ENCODE measurements around the gene SAP30BP.

DNA sequence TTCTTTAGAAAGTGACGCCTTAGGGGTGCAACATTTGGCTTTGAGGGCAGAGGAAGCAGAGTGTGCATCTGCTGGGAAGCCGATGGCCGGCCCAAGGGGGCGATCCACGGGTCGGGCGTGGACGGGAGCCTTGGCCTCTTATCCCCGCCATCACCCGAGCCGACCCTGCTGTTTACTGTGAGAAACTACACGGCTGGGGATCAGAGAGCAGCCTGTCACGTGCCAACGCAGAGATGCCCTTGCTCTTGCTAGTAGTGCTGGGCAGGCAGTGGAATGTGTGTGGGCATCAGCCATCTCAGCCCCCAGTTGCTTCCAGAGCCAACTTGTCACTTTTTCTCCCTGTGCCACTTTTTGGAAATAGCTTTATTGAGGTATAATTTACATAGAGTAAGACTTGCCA is 27.4 kb downstream of the SAP30BP start:
- TF ChIP-seq, protein P1, sequence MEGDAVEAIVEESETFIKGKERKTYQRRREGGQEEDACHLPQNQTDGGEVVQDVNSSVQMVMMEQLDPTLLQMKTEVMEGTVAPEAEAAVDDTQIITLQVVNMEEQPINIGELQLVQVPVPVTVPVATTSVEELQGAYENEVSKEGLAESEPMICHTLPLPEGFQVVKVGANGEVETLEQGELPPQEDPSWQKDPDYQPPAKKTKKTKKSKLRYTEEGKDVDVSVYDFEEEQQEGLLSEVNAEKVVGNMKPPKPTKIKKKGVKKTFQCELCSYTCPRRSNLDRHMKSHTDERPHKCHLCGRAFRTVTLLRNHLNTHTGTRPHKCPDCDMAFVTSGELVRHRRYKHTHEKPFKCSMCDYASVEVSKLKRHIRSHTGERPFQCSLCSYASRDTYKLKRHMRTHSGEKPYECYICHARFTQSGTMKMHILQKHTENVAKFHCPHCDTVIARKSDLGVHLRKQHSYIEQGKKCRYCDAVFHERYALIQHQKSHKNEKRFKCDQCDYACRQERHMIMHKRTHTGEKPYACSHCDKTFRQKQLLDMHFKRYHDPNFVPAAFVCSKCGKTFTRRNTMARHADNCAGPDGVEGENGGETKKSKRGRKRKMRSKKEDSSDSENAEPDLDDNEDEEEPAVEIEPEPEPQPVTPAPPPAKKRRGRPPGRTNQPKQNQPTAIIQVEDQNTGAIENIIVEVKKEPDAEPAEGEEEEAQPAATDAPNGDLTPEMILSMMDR (IDR thresholded peaks at IDR 0.05; ENCODE audit: low read depth, low read length) = no peak
- TF ChIP-seq, protein P2, sequence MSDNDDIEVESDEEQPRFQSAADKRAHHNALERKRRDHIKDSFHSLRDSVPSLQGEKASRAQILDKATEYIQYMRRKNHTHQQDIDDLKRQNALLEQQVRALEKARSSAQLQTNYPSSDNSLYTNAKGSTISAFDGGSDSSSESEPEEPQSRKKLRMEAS (IDR thresholded peaks at IDR 0.05; ENCODE audit: low read depth, low read length) = no peak
- TF ChIP-seq POLR2A (IDR thresholded peaks at IDR 0.05; ENCODE audit: extremely low read depth, insufficient read length) (no peak), MYC (IDR thresholded peaks at IDR 0.05; ENCODE audit: low read depth, low read length) (no peak)

All from NB4 (cell line).